OCI-LY3 (cell line): Measurements from ENCODE around the gene ANKEF1.
"Not testable (repeated sequence)": the region's sequence is repeated elsewhere in the genome, so short reads cannot be mapped to it uniquely, and the experiment has no call there.

ENCODE experiments used
- H2AFZ ChIP-seq: fragments of 200-600, 300-600 bp; shearing (Covaris generic); 2 replicates; pipeline ENCODE4 v1.6.0; 2014; ENCODE audit warnings: antibody characterized with exemption, low read depth, low read length
- H3K27ac ChIP-seq: fragments of 200-600, 300-600 bp; sonication (generic); 2 replicates; pipeline ENCODE4 v1.5.1; 2014; ENCODE audit warnings: mild to moderate bottlenecking, low read length, moderate library complexity, mixed read lengths
- H3K27me3 ChIP-seq: fragments of 200-600, 300-600 bp; sonication (generic); 2 replicates; pipeline ENCODE4 v1.6.1; 2014; ENCODE audit warnings: low read depth, low read length, mixed read lengths
- H3K36me3 ChIP-seq: fragments of 200-600, 300-600 bp; sonication (generic); replicated peaks from 2 replicates; pipeline ENCODE3; 2014; ENCODE audit warnings: low read depth, low read length, mixed read lengths
- H3K4me1 ChIP-seq: fragments of 300-600, 200-600 bp; sonication (generic); 2 replicates; pipeline ENCODE4 v1.6.1; 2014; ENCODE audit warnings: low read length, mixed read lengths
- H3K4me2 ChIP-seq: fragments of 200-600, 300-600 bp; sonication (generic); 2 replicates; pipeline ENCODE4 v1.6.1; 2014; ENCODE audit warnings: low read length, mixed read lengths
- H3K4me3 ChIP-seq: fragments of 300-600, 200-600 bp; sonication (generic); 2 replicates; pipeline ENCODE4 v1.5.1; 2014; ENCODE audit warnings: antibody characterized with exemption, mild to moderate bottlenecking, low read length, moderate library complexity
- H3K79me2 ChIP-seq: fragments of 300-600, 200-600 bp; shearing (Covaris generic); 2 replicates; pipeline ENCODE4 v1.6.1; 2014; ENCODE audit warnings: mild to moderate bottlenecking, low read length, mixed read lengths
- H3K9ac ChIP-seq: fragments of 300-600, 200-600 bp; shearing (Covaris generic); 2 replicates; pipeline ENCODE4 v1.6.0; 2014; ENCODE audit warnings: mild to moderate bottlenecking, low read length, moderate library complexity
- H3K9me3 ChIP-seq: fragments of 200-600, 300-600 bp; shearing (Covaris generic); 2 replicates; pipeline ENCODE4 v1.6.1; 2014; ENCODE audit warnings: low read length, mixed read lengths; ENCODE audit not compliant: insufficient read depth
- H4K20me1 ChIP-seq: fragments of 200-600, 300-600 bp; sonication (generic); 2 replicates; pipeline ENCODE4 v1.6.1; 2016; ENCODE audit warnings: low read length, mixed read lengths; ENCODE audit not compliant: insufficient read depth
- EZH2phosphoT487 ChIP-seq: fragments of 200-600 bp; shearing (Covaris generic); IDR thresholded peaks from 2 replicates; pipeline ENCODE4 v1.6.1; 2018; ENCODE audit warnings: antibody characterized with exemption, mixed run types, low read depth
- TF ChIP-seq, protein P1 (sequence below): fragments of 200-600, 300-600 bp; sonication (generic); IDR thresholded peaks from 2 replicates; pipeline ENCODE4 v1.5.1; 2014; ENCODE audit warnings: antibody characterized with exemption, low read length, low read depth

The ANKEF1 gene

DNA sequence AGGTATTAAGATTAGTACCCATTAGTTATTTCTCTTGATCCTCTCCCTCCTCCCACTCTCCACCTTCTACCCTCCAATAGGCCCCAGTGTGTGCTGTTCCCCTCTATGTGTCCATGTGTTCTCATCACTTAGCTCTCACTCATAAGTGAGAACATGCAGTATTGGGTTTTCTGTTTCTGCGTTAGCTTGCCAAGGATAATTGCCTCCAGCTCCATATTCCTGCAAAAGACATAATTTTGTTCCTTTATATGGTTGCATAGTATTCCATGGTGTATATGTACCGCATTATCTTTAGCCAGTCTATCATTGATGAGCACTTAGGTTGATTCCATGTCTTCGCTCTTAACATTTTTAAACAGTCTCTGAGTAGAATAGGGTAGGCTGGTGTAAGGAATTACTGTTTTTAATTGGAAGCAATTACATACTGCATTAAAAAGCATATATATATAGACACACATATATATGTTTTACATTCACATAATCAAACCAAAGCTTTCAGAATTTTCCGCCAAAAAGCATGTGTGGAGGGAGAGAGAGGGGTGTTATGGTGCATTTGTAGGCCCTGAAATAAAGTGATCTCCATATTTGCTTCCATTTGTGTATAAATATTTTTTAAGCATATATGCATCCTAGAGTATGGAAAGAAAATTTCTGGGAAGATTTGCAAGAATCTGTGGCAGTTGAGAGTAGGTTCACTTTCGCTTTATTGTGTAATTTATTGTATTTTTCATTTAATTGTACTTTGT lies 709 bp upstream of the ANKEF1 start:
- peak overlapping the region; percentile 50; the same call in 1 of the 2 replicates for H3K4me3 ChIP-seq
- H3K4me1 ChIP-seq, result peaks cover 21% of the 10 kb centered on the region
- H3K36me3 ChIP-seq, result peaks cover 2% of the 10 kb centered on the region
- TF ChIP-seq EZH2phosphoT487, result no peak
- no peak overlapping the region for H2AFZ ChIP-seq
- no peak overlapping the region for H3K9ac ChIP-seq
- peaks cover 17% of the 10 kb centered on the region; the same call in 1 of the 2 replicates for H3K27me3 ChIP-seq
- H3K4me2 ChIP-seq, result peak overlapping the region; percentile 66
- H3K79me2 ChIP-seq, result no peaks in the 10 kb centered on the region
- H4K20me1 ChIP-seq, result no peaks in the 10 kb centered on the region
- H3K27ac ChIP-seq, result no peak overlapping the region
- no peaks in the 10 kb centered on the region for H3K9me3 ChIP-seq

DNA sequence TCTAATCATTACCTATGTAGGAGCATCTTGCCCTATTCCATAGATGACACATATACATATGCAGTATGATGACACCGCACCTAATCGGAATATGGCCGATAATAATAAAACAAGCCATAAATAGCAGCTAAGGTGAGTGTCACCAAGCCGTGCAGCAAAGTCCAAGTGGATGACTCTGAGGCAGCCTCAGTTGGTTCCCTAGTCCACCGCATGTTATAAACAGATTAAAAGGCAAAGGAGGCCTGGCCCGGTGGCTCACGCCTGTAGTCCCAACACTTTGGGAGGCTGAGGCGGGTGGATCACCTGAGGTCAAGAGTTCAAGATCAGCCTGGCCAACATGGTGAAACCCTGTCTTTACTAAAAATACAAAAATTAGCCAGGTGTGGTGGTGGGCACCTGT lies 1.5 kb downstream of the ANKEF1 start:
- H3K9me3 ChIP-seq, H3K27me3 ChIP-seq, H3K4me3 ChIP-seq, H3K9ac ChIP-seq, H4K20me1 ChIP-seq, H2AFZ ChIP-seq, H3K4me2 ChIP-seq, H3K79me2 ChIP-seq, H3K27ac ChIP-seq, H3K36me3 ChIP-seq: not testable (repeated sequence)
- H3K4me1 ChIP-seq, result peaks cover 19% of the 10 kb centered on the region

DNA sequence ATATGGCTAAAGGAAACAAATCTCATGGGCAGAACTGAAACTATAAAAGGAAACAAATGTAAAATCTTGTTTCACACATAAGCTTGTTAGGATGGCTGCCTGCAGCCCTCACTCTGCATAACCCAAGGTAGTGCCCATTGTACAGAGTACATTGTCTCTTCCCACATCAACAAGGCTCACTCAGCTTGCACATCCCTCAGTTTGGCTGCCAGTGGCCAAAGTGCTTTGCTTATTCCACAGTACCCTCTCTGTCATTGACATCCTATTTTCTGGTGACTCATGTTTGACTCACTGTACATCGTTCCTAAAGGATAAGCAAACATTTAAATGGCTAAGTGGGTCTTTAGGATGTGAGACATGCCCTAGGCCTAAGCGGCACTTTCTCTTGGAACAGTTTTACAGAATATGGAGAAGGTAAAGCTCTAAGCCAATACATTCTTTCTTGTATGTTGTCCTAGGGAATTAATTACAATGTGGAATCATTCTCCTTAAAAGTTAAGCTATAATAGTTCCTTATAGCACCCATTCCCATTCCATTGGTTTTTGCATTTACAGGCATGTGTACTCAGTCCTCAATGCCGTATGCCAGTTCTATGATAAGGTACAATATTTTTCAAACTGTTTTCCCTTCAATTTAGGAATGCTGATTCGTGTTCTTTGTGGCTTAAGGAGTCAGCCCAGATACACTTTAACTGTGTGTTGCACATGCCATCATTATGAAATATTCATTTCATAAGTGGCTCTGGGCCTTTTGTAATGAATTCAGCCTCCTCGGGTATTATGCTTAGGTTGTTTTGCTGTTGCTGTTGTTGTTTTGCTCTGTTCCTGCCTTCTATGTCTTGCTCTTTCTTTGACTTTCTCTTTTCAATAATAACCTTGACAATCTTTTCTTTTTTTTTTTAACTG lies 5.5 kb downstream of the ANKEF1 start:
- Histone ChIP-seq H3K9ac (no peak overlapping the region), H3K27ac (no peak overlapping the region), H3K79me2 (no peaks in the 10 kb centered on the region), H3K4me1 (peaks cover 13% of the 10 kb centered on the region), H3K4me3 (no peak overlapping the region), H4K20me1 (no peaks in the 10 kb centered on the region), H3K4me2 (no peak overlapping the region), H3K27me3 (no peaks in the 10 kb centered on the region), H2AFZ (no peak overlapping the region), H3K9me3 (no peaks in the 10 kb centered on the region), H3K36me3 (peaks cover 2% of the 10 kb centered on the region)
- no peak for TF ChIP-seq EZH2phosphoT487
- TF ChIP-seq, protein P1, sequence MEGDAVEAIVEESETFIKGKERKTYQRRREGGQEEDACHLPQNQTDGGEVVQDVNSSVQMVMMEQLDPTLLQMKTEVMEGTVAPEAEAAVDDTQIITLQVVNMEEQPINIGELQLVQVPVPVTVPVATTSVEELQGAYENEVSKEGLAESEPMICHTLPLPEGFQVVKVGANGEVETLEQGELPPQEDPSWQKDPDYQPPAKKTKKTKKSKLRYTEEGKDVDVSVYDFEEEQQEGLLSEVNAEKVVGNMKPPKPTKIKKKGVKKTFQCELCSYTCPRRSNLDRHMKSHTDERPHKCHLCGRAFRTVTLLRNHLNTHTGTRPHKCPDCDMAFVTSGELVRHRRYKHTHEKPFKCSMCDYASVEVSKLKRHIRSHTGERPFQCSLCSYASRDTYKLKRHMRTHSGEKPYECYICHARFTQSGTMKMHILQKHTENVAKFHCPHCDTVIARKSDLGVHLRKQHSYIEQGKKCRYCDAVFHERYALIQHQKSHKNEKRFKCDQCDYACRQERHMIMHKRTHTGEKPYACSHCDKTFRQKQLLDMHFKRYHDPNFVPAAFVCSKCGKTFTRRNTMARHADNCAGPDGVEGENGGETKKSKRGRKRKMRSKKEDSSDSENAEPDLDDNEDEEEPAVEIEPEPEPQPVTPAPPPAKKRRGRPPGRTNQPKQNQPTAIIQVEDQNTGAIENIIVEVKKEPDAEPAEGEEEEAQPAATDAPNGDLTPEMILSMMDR, result no peak

DNA sequence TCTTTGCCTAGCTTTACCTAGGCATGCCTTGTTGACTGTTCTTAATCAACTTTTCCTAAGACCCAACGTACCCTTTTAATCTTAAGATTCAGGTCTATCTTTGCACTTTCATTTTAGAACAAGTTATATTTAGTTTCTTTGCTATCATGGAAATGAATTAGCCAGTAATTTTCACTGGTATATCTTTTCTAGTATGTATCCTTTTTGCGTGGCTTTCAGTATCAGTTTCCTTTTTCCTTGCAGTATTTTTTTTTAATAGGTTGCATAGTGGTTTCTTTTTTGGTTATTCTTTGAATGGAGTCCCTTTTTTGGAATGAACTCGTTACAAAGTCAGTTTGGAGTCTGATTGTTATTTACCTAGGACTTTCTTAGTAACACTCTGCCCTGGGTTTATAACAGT lies 7.3 kb downstream of the ANKEF1 start:
- Histone ChIP-seq H4K20me1 (no peaks in the 10 kb centered on the region), H3K36me3 (peaks cover 2% of the 10 kb centered on the region), H2AFZ (no peak overlapping the region), H3K4me1 (peaks cover 8% of the 10 kb centered on the region), H3K27me3 (no peaks in the 10 kb centered on the region), H3K9ac (no peak overlapping the region), H3K9me3 (no peaks in the 10 kb centered on the region), H3K79me2 (no peaks in the 10 kb centered on the region), H3K27ac (no peak overlapping the region), H3K4me3 (no peak overlapping the region), H3K4me2 (no peak overlapping the region)
- no peak for TF ChIP-seq EZH2phosphoT487
- TF ChIP-seq, protein P1, result no peak

DNA sequence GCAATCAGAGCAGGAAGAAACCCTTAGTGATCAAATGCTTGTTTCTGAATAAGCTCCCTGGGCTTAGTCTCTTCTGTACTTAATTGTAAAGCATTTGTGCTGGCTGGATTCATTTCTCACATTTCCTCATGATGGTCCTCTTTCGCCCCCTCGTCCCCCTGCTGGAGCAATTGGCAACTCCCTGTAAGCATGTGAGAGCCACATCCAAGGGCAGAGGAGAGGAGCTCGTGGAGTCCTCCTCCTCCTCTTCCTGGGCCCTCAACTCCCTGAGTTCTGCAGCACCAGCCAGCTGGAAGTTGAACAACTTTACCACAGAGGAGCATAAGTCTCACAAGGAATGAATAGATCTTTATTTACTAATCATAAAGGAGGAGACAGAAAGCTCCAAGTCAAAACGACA lies 12.6 kb downstream of the ANKEF1 start:
- TF ChIP-seq, protein P1, result no peak
- TF ChIP-seq EZH2phosphoT487, result no peak
- H3K9me3 ChIP-seq, result no peaks in the 10 kb centered on the region
- H2AFZ ChIP-seq, result no peak overlapping the region
- no peaks in the 10 kb centered on the region for H3K79me2 ChIP-seq
- no peak overlapping the region for H3K4me3 ChIP-seq
- H3K27ac ChIP-seq, result no peak overlapping the region
- H3K36me3 ChIP-seq, result no peaks in the 10 kb centered on the region
- no peaks in the 10 kb centered on the region for H4K20me1 ChIP-seq
- H3K9ac ChIP-seq, result no peak overlapping the region
- no peak overlapping the region for H3K4me2 ChIP-seq
- no peaks in the 10 kb centered on the region for H3K27me3 ChIP-seq
- H3K4me1 ChIP-seq, result no peaks in the 10 kb centered on the region
